DOHH2 (cell line): ENCODE results near the gene HMGCS2.
A peak's percentile ranks its signal among the peaks of the same experiment; 100 is the strongest.

ENCODE experiments used
- H3F3A ChIP-seq: fragments of 200-600 bp; sonication (generic), shearing (Covaris generic); 2 replicates; pipeline ENCODE4 v1.6.0; 2016; ENCODE audit warnings: antibody characterized with exemption, mild to moderate bottlenecking; ENCODE audit not compliant: control insufficient read depth, insufficient read depth
- H3K27ac ChIP-seq: fragments of 200-600 bp; sonication (generic); 2 replicates; pipeline ENCODE4 v1.5.1; 2014; ENCODE audit warnings: low read depth, mild to moderate bottlenecking, low read length, moderate library complexity
- H3K27me3 ChIP-seq: fragments of 200-600 bp; sonication (generic); 2 replicates; pipeline ENCODE4 v1.6.1; 2014; ENCODE audit warnings: mild to moderate bottlenecking, low read length, mixed read lengths; ENCODE audit not compliant: control insufficient read depth
- H3K36me3 ChIP-seq: fragments of 200-600 bp; sonication (generic); 2 replicates; pipeline ENCODE4 v1.6.1; 2014; ENCODE audit warnings: mild to moderate bottlenecking, low read length, moderate library complexity, mixed read lengths; ENCODE audit not compliant: control insufficient read depth
- H3K4me1 ChIP-seq: fragments of 200-600 bp; sonication (generic); 2 replicates; pipeline ENCODE4 v1.6.1; 2014; ENCODE audit warnings: mild to moderate bottlenecking, low read length, mixed read lengths; ENCODE audit not compliant: control insufficient read depth
- H3K4me2 ChIP-seq: fragments of 200-600 bp; sonication (generic); 2 replicates; pipeline ENCODE4 v1.6.0; 2014; ENCODE audit warnings: mild to moderate bottlenecking, low read length, moderate library complexity
- H3K4me3 ChIP-seq: fragments of 200-600 bp; sonication (generic); 2 replicates; pipeline ENCODE4 v1.5.1; 2014; ENCODE audit warnings: mild to moderate bottlenecking, low read length, mixed read lengths
- H3K79me2 ChIP-seq: fragments of 200-600 bp; sonication (generic); 2 replicates; pipeline ENCODE4 v1.6.1; 2014; ENCODE audit warnings: mild to moderate bottlenecking, low read length, mixed read lengths; ENCODE audit not compliant: control insufficient read depth
- H3K9me2 ChIP-seq: fragments of 200-600 bp; sonication (generic); replicated peaks from 2 replicates; pipeline ENCODE4 v1.6.1; 2014; ENCODE audit warnings: mild to moderate bottlenecking, low read length, mixed read lengths; ENCODE audit not compliant: control insufficient read depth
- H3K9me3 ChIP-seq: fragments of 200-600 bp; sonication (generic); 2 replicates; pipeline ENCODE4 v1.6.1; 2014; ENCODE audit warnings: antibody characterized with exemption, low read length, mixed read lengths; ENCODE audit not compliant: control insufficient read depth, insufficient read depth
- H4K20me1 ChIP-seq: fragments of 200-600 bp; sonication (generic); 2 replicates; pipeline ENCODE4 v1.6.0; 2014; ENCODE audit warnings: low read depth, mild to moderate bottlenecking, antibody characterized with exemption, low read length, moderate library complexity; ENCODE audit not compliant: control insufficient read depth, insufficient read depth
- CTCF ChIP-seq: fragments of 200-600 bp; sonication (generic); IDR thresholded peaks from one replicate; pipeline ENCODE4 v1.5.1; 2014; ENCODE audit warnings: antibody characterized with exemption, mild to moderate bottlenecking, low read depth, low read length; ENCODE audit not compliant: poor library complexity, severe bottlenecking
- EZH2phosphoT487 ChIP-seq: fragments of 200-600 bp; sonication (generic); IDR thresholded peaks from 2 replicates; pipeline ENCODE4 v1.6.1; 2017; ENCODE audit warnings: borderline replicate concordance, mild to moderate bottlenecking, antibody characterized with exemption, low read length, moderate library complexity, mixed read lengths

Gene HMGCS2

GRCh38 chr1:119743776-119744597 is 24.7 kb downstream of the HMGCS2 start:
- Histone ChIP-seq H3K27me3 (no peaks in the 10 kb centered on the region), H3K4me2 (no peak overlapping the region), H3F3A (no peaks in the 10 kb centered on the region), H3K4me1 (peaks cover 11% of the 10 kb centered on the region), H4K20me1 (no peaks in the 10 kb centered on the region), H3K36me3 (peaks cover 53% of the 10 kb centered on the region), H3K27ac (no peak overlapping the region), H3K9me3 (no peaks in the 10 kb centered on the region), H3K9me2 (no peaks in the 10 kb centered on the region), H3K79me2 (no peaks in the 10 kb centered on the region), H3K4me3 (no peak overlapping the region)
- TF ChIP-seq CTCF (peak; percentile 90), EZH2phosphoT487 (no peak)

GRCh38 chr1:119743308-119743707 is 25.4 kb downstream of the HMGCS2 start:
- H4K20me1 ChIP-seq, result no peaks in the 10 kb centered on the region
- no peak overlapping the region for H3K27ac ChIP-seq
- no peaks in the 10 kb centered on the region for H3K79me2 ChIP-seq
- H3K9me3 ChIP-seq, result no peaks in the 10 kb centered on the region
- TF ChIP-seq EZH2phosphoT487, result no peak
- TF ChIP-seq CTCF, result no peak
- no peaks in the 10 kb centered on the region for H3K27me3 ChIP-seq
- H3F3A ChIP-seq, result no peaks in the 10 kb centered on the region
- H3K4me1 ChIP-seq, result peaks cover 11% of the 10 kb centered on the region
- H3K36me3 ChIP-seq, result peaks cover 58% of the 10 kb centered on the region
- H3K4me3 ChIP-seq, result no peak overlapping the region
- no peak overlapping the region for H3K4me2 ChIP-seq
- H3K9me2 ChIP-seq, result no peaks in the 10 kb centered on the region

- Histone ChIP-seq H3K27ac (no peak overlapping the region), H3K4me1 (peaks cover 11% of the 10 kb centered on the region), H3K79me2 (no peaks in the 10 kb centered on the region), H3K4me3 (no peak overlapping the region), H4K20me1 (no peaks in the 10 kb centered on the region), H3K27me3 (no peaks in the 10 kb centered on the region), H3K9me2 (no peaks in the 10 kb centered on the region), H3F3A (no peaks in the 10 kb centered on the region), H3K4me2 (no peak overlapping the region), H3K9me3 (no peaks in the 10 kb centered on the region), H3K36me3 (peaks cover 64% of the 10 kb centered on the region)
- TF ChIP-seq EZH2phosphoT487, result no peak
- no peak for TF ChIP-seq CTCF
Measured at GRCh38 chr1:119742677-119743076, 26.0 kb downstream of the HMGCS2 start.
